SK-N-SH treated with all-trans-retinoic acid at 6 μM for 48 hours (cell line): ENCODE results near the gene ENTHD1.

Source experiments
- ATAC-seq: fragments of 200-7000 bp; cut with Tn5 transposase; 3 replicates; pipeline ENCODE4 v1.9.1; 2020; ENCODE audit warnings: mild to moderate bottlenecking, moderate library complexity
- ARNTL ChIP-seq: fragments of 450-650 bp; formaldehyde crosslinking; IDR thresholded peaks from 2 replicates; pipeline ENCODE4 v1.5.0; 2020; ENCODE audit warnings: low read depth, mild to moderate bottlenecking, moderate library complexity, borderline replicate concordance
- BACH2 ChIP-seq: fragments of 250-450 bp; sonication (Bioruptor Pico); IDR thresholded peaks from 2 replicates; pipeline ENCODE4 v1.9.0; 2021; ENCODE audit warnings: mild to moderate bottlenecking, borderline replicate concordance
- CSDC2 ChIP-seq: fragments of 250-450 bp; sonication (Bioruptor Pico); IDR thresholded peaks from 2 replicates; pipeline ENCODE4 v1.5.0; 2020; ENCODE audit warnings: mild to moderate bottlenecking, moderate library complexity
- ESRRG ChIP-seq: fragments of 250-450 bp; sonication (Bioruptor Pico); IDR thresholded peaks from 2 replicates; pipeline ENCODE4 v1.6.1; 2021; ENCODE audit warnings: mild to moderate bottlenecking
- GLIS3 ChIP-seq: fragments of 250-450 bp; sonication (Bioruptor Pico); IDR thresholded peaks from 2 replicates; pipeline ENCODE4 v1.5.0; 2020; ENCODE audit warnings: mild to moderate bottlenecking, moderate library complexity
- ISL1 ChIP-seq: fragments of 250-450 bp; sonication (Bioruptor Pico); IDR thresholded peaks from 2 replicates; pipeline ENCODE4 v2.1.2; 2022; ENCODE audit warnings: mild to moderate bottlenecking, moderate library complexity
- OSR1 ChIP-seq: fragments of 250-450 bp; sonication (Bioruptor Pico); IDR thresholded peaks from 2 replicates; pipeline ENCODE4 v1.8.0; 2022; ENCODE audit warnings: moderate library complexity, mild to moderate bottlenecking, inconsistent platforms
- PPARA ChIP-seq: fragments of 250-450 bp; sonication (Bioruptor Pico); IDR thresholded peaks from 2 replicates; pipeline ENCODE4 v1.5.0; 2020; ENCODE audit warnings: mild to moderate bottlenecking, borderline replicate concordance
- RARB ChIP-seq: fragments of 250-450 bp; sonication (Bioruptor Pico); IDR thresholded peaks from 2 replicates; pipeline ENCODE4 v1.8.0; 2021; ENCODE audit warnings: mild to moderate bottlenecking, moderate library complexity
- SNAI2 ChIP-seq: fragments of 250-450 bp; sonication (Bioruptor Pico); IDR thresholded peaks from 2 replicates; pipeline ENCODE4 v1.5.0; 2020; ENCODE audit warnings: mild to moderate bottlenecking, moderate library complexity
- TCF4 ChIP-seq: fragments of 250-450 bp; sonication (Bioruptor Pico); IDR thresholded peaks from 2 replicates; pipeline ENCODE4 v1.8.0; 2021; ENCODE audit warnings: mild to moderate bottlenecking, moderate library complexity, borderline replicate concordance
- ZC3H10 ChIP-seq: fragments of 250-450 bp; sonication (Bioruptor Pico); IDR thresholded peaks from 2 replicates; pipeline ENCODE4 v1.5.1; 2021; ENCODE audit warnings: mild to moderate bottlenecking, moderate library complexity
- ZFP30 ChIP-seq: fragments of 450-650 bp; formaldehyde crosslinking; IDR thresholded peaks from 2 replicates; pipeline ENCODE4 v1.5.0; 2022; ENCODE audit warnings: mild to moderate bottlenecking, moderate library complexity
- ZNF70 ChIP-seq: fragments of 450-650 bp; formaldehyde crosslinking; IDR thresholded peaks from 2 replicates; pipeline ENCODE4 v1.5.0; 2020; ENCODE audit warnings: mild to moderate bottlenecking, moderate library complexity
- ZNF8 ChIP-seq: fragments of 450-650 bp; formaldehyde crosslinking; IDR thresholded peaks from 2 replicates; pipeline ENCODE4 v1.5.0; 2020; ENCODE audit warnings: mild to moderate bottlenecking, moderate library complexity
- TF ChIP-seq, protein P1 (sequence below): fragments of 250-450 bp; sonication (Bioruptor Pico); IDR thresholded peaks from 2 replicates; pipeline ENCODE4 v1.8.0; 2021; ENCODE audit warnings: low read depth, mild to moderate bottlenecking, moderate library complexity, borderline replicate concordance
- TF ChIP-seq, protein P2 (sequence below): fragments of 250-450 bp; sonication (Bioruptor Pico); IDR thresholded peaks from 2 replicates; pipeline ENCODE4 v1.8.0; 2020; ENCODE audit warnings: mild to moderate bottlenecking, moderate library complexity, borderline replicate concordance
- TF ChIP-seq, protein P3 (sequence below): fragments of 250-450 bp; sonication (Bioruptor Pico); IDR thresholded peaks from 2 replicates; pipeline ENCODE4 v1.5.0; 2020; ENCODE audit warnings: mild to moderate bottlenecking, moderate library complexity
- TF ChIP-seq, protein P4 (sequence below): fragments of 250-450 bp; sonication (Bioruptor Pico); IDR thresholded peaks from 2 replicates; pipeline ENCODE4 v1.5.1; 2020; ENCODE audit warnings: low read depth, mild to moderate bottlenecking, moderate library complexity
- TF ChIP-seq, protein P5 (sequence below): fragments of 250-450 bp; sonication (Bioruptor Pico); IDR thresholded peaks from 2 replicates; pipeline ENCODE4 v1.5.1; 2021; ENCODE audit warnings: mild to moderate bottlenecking, moderate library complexity

Gene ENTHD1

DNA sequence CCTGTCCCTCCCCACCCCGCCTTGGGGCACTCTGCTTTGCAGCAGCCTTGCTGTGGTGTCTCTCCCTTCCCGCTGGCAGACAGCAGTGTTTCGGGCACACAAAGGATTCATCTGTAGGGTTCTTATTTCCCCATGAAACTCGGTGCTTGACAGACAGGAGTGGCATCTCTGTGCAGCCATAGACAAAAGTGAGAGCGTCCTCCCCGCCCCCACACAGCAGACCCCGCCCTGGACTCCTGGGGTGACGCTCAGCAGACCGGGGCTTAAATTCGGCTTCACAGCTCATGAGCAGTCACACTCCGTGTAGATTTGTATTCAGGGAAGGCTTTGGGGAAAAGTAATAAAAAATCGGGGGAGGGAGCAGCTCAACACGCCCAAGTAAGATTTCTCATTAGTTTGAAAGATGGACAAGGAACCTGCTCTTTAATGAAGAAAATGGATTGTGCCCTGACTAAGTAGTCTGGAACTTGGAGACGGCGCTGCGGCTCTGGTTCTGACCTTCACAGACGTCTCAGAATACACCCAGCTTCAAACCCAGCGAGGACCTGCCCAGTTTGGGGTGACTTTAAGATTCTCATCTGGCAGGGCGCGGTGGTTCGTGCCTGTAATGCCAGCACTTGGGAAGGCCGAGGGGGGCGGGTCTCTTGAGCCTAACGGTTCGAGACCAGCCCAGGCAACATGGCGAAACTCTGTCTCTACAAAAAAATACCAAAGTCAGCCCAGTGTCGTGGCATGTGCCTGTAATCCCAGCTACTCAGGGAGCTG, 187.0 kb downstream of the ENTHD1 start (continued):
- TF ChIP-seq, protein P1, sequence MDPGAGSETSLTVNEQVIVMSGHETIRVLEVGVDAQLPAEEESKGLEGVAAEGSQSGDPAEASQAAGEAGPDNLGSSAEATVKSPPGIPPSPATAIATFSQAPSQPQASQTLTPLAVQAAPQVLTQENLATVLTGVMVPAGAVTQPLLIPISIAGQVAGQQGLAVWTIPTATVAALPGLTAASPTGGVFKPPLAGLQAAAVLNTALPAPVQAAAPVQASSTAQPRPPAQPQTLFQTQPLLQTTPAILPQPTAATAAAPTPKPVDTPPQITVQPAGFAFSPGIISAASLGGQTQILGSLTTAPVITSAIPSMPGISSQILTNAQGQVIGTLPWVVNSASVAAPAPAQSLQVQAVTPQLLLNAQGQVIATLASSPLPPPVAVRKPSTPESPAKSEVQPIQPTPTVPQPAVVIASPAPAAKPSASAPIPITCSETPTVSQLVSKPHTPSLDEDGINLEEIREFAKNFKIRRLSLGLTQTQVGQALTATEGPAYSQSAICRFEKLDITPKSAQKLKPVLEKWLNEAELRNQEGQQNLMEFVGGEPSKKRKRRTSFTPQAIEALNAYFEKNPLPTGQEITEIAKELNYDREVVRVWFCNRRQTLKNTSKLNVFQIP (CRISPR knock-in tag) = no peak
- TF ChIP-seq, all 23 proteins: peak for 0

DNA sequence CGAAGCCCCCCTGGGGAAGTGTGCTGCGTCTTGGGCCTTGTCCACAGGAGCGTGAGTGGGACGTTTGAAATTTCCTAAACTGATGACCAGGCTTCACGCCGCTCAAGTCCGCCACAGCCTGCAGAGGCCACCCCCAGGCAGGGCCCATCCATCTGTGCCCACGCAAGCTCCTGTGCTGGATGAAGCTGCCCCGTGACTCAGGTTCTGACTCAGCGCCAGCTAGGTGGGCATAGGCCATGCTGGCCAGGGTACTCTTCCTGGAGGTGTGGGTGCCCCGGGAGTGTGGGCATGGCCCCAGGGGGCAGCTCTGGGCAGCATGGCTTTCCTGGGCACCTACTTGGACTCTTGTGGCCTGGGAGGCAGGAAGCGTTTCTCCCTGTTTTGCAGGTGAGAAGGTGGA, 188.2 kb downstream of the ENTHD1 start:
- no peak for ATAC-seq
- TF ChIP-seq TCF4 (CRISPR knock-in tag) (no peak), PPARA (CRISPR knock-in tag) (no peak), CSDC2 (CRISPR knock-in tag) (no peak), OSR1 (CRISPR knock-in tag) (no peak), GLIS3 (CRISPR knock-in tag) (no peak), ZNF8 (no peak), ZNF70 (CRISPR knock-in tag) (no peak), SNAI2 (CRISPR knock-in tag) (no peak), ESRRG (no peak), RARB (CRISPR knock-in tag) (no peak), ISL1 (no peak), BACH2 (CRISPR knock-in tag) (no peak), ARNTL (no peak), ZC3H10 (CRISPR knock-in tag) (no peak), ZFP30 (CRISPR knock-in tag) (no peak)
- TF ChIP-seq, protein P2, sequence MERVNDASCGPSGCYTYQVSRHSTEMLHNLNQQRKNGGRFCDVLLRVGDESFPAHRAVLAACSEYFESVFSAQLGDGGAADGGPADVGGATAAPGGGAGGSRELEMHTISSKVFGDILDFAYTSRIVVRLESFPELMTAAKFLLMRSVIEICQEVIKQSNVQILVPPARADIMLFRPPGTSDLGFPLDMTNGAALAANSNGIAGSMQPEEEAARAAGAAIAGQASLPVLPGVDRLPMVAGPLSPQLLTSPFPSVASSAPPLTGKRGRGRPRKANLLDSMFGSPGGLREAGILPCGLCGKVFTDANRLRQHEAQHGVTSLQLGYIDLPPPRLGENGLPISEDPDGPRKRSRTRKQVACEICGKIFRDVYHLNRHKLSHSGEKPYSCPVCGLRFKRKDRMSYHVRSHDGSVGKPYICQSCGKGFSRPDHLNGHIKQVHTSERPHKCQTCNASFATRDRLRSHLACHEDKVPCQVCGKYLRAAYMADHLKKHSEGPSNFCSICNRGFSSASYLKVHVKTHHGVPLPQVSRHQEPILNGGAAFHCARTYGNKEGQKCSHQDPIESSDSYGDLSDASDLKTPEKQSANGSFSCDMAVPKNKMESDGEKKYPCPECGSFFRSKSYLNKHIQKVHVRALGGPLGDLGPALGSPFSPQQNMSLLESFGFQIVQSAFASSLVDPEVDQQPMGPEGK (CRISPR knock-in tag) = no peak
- TF ChIP-seq, protein P3, sequence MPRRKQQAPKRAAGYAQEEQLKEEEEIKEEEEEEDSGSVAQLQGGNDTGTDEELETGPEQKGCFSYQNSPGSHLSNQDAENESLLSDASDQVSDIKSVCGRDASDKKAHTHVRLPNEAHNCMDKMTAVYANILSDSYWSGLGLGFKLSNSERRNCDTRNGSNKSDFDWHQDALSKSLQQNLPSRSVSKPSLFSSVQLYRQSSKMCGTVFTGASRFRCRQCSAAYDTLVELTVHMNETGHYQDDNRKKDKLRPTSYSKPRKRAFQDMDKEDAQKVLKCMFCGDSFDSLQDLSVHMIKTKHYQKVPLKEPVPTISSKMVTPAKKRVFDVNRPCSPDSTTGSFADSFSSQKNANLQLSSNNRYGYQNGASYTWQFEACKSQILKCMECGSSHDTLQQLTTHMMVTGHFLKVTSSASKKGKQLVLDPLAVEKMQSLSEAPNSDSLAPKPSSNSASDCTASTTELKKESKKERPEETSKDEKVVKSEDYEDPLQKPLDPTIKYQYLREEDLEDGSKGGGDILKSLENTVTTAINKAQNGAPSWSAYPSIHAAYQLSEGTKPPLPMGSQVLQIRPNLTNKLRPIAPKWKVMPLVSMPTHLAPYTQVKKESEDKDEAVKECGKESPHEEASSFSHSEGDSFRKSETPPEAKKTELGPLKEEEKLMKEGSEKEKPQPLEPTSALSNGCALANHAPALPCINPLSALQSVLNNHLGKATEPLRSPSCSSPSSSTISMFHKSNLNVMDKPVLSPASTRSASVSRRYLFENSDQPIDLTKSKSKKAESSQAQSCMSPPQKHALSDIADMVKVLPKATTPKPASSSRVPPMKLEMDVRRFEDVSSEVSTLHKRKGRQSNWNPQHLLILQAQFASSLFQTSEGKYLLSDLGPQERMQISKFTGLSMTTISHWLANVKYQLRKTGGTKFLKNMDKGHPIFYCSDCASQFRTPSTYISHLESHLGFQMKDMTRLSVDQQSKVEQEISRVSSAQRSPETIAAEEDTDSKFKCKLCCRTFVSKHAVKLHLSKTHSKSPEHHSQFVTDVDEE (CRISPR knock-in tag) = no peak
- TF ChIP-seq, protein P1 (CRISPR knock-in tag) = no peak
- TF ChIP-seq, protein P4, sequence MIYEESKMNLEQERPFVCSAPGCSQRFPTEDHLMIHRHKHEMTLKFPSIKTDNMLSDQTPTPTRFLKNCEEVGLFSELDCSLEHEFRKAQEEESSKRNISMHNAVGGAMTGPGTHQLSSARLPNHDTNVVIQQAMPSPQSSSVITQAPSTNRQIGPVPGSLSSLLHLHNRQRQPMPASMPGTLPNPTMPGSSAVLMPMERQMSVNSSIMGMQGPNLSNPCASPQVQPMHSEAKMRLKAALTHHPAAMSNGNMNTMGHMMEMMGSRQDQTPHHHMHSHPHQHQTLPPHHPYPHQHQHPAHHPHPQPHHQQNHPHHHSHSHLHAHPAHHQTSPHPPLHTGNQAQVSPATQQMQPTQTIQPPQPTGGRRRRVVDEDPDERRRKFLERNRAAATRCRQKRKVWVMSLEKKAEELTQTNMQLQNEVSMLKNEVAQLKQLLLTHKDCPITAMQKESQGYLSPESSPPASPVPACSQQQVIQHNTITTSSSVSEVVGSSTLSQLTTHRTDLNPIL (CRISPR knock-in tag) = no peak
- TF ChIP-seq, protein P5, sequence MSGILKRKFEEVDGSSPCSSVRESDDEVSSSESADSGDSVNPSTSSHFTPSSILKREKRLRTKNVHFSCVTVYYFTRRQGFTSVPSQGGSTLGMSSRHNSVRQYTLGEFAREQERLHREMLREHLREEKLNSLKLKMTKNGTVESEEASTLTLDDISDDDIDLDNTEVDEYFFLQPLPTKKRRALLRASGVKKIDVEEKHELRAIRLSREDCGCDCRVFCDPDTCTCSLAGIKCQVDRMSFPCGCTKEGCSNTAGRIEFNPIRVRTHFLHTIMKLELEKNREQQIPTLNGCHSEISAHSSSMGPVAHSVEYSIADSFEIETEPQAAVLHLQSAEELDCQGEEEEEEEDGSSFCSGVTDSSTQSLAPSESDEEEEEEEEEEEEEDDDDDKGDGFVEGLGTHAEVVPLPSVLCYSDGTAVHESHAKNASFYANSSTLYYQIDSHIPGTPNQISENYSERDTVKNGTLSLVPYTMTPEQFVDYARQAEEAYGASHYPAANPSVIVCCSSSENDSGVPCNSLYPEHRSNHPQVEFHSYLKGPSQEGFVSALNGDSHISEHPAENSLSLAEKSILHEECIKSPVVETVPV (CRISPR knock-in tag) = no peak
